ENCODE data around the gene NLRP5. TPM values are rescaled to one million over a fixed set of nuclear protein-coding genes. Genes with fewer than 3 reads are reported as not detected.
"Not testable (repeated sequence)": the region's sequence is repeated elsewhere in the genome, so short reads cannot be mapped to it uniquely, and the experiment has no call there.

Gene NLRP5
- total RNA-seq, 1 donor from 2014 or later = not detected

DNA sequence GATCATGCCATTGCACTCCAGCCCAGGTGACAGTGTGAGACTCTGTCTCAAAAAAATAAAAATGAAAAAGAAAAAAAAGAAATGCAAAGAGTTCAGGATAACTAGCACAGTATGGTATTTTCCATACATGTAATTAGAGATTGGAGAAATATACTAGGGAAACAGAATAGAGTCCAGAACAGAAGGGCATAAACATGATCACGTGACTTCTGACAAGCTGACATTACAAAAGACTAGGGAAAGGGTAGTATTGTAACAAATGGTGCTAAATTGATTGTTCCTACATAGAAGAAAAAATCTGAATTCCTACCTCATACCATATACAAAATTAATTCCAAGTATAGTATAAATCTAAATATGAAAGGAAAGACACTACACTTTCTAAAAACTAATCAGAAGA, 1.3 kb upstream of the NLRP5 start:
- H3K9me3 Mint-ChIP-seq = no peaks in the 10 kb centered on the region
- no peak overlapping the region for H3K27ac Mint-ChIP-seq
- H3K4me3 Mint-ChIP-seq = no peak overlapping the region
- no peaks in the 10 kb centered on the region for H3K4me1 Mint-ChIP-seq (ENCODE audit: unreplicated experiment)
- no peak for DNase-seq (ENCODE audit: extremely low spot score, unreplicated experiment)
- no peaks in the 10 kb centered on the region for H3K36me3 Mint-ChIP-seq
- H3K27me3 Mint-ChIP-seq = no peaks in the 10 kb centered on the region
- TF ChIP-seq, protein P1, sequence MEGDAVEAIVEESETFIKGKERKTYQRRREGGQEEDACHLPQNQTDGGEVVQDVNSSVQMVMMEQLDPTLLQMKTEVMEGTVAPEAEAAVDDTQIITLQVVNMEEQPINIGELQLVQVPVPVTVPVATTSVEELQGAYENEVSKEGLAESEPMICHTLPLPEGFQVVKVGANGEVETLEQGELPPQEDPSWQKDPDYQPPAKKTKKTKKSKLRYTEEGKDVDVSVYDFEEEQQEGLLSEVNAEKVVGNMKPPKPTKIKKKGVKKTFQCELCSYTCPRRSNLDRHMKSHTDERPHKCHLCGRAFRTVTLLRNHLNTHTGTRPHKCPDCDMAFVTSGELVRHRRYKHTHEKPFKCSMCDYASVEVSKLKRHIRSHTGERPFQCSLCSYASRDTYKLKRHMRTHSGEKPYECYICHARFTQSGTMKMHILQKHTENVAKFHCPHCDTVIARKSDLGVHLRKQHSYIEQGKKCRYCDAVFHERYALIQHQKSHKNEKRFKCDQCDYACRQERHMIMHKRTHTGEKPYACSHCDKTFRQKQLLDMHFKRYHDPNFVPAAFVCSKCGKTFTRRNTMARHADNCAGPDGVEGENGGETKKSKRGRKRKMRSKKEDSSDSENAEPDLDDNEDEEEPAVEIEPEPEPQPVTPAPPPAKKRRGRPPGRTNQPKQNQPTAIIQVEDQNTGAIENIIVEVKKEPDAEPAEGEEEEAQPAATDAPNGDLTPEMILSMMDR (conservative IDR thresholded peaks at IDR 0.05) = no peak

- Mint-ChIP-seq H3K4me3 (no peak overlapping the region), H3K4me1 (ENCODE audit: unreplicated experiment) (no peaks in the 10 kb centered on the region), H3K9me3 (peaks cover 9% of the 10 kb centered on the region), H3K36me3 (no peaks in the 10 kb centered on the region), H3K27ac (no peak overlapping the region), H3K27me3 (no peaks in the 10 kb centered on the region)
- TF ChIP-seq, protein P1 (conservative IDR thresholded peaks at IDR 0.05) = no peak
- no peak for DNase-seq (ENCODE audit: extremely low spot score, unreplicated experiment)
Measured at GRCh38 chr19:55990831-55991230, 4.3 kb downstream of the NLRP5 start.

DNA sequence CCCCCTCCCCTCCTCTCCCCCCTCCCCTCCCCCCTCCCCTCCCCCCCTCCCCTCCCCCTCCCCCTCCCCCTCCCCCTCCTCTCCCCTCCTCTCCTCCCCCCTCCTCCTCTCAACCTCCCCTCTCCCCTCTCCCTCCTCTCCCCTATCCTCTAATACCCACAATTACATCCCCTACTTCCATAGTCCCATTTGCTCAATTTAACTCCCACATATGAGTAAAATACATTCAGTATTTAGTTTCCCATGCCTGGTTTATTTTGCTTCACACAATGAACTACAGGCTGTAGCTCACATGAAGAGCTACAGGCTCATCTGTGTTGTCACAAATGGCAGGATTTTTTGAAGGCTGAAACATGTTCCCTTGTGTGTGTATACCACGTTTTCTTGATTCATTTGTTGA, 6.9 kb downstream of the NLRP5 start:
- DNase-seq (ENCODE audit: extremely low spot score, unreplicated experiment) = no peak
- Mint-ChIP-seq H3K4me1 (ENCODE audit: unreplicated experiment) (no peaks in the 10 kb centered on the region), H3K36me3 (no peaks in the 10 kb centered on the region), H3K27ac (no peak overlapping the region), H3K4me3 (no peak overlapping the region), H3K9me3 (peaks cover 9% of the 10 kb centered on the region), H3K27me3 (no peaks in the 10 kb centered on the region)
- TF ChIP-seq, protein P1 (conservative IDR thresholded peaks at IDR 0.05) = no peak

- Mint-ChIP-seq H3K27ac (no peak overlapping the region), H3K27me3 (no peaks in the 10 kb centered on the region), H3K9me3 (no peaks in the 10 kb centered on the region), H3K36me3 (no peaks in the 10 kb centered on the region), H3K4me3 (no peak overlapping the region), H3K4me1 (ENCODE audit: unreplicated experiment) (no peaks in the 10 kb centered on the region)
- no peak for DNase-seq (ENCODE audit: extremely low spot score, unreplicated experiment)
- TF ChIP-seq, protein P1 (conservative IDR thresholded peaks at IDR 0.05) = no peak
Measured at GRCh38 chr19:56014765-56015164, 28.2 kb downstream of the NLRP5 start.

- DNase-seq (ENCODE audit: extremely low spot score, unreplicated experiment) = no peak
- Mint-ChIP-seq H3K36me3 (no peaks in the 10 kb centered on the region), H3K4me1 (ENCODE audit: unreplicated experiment) (no peaks in the 10 kb centered on the region), H3K27me3 (no peaks in the 10 kb centered on the region), H3K9me3 (no peaks in the 10 kb centered on the region), H3K4me3 (no peak overlapping the region), H3K27ac (no peak overlapping the region)
- TF ChIP-seq, protein P1 (conservative IDR thresholded peaks at IDR 0.05) = no peak
Measured at GRCh38 chr19:56015756-56016155, 29.2 kb downstream of the NLRP5 start.

DNA sequence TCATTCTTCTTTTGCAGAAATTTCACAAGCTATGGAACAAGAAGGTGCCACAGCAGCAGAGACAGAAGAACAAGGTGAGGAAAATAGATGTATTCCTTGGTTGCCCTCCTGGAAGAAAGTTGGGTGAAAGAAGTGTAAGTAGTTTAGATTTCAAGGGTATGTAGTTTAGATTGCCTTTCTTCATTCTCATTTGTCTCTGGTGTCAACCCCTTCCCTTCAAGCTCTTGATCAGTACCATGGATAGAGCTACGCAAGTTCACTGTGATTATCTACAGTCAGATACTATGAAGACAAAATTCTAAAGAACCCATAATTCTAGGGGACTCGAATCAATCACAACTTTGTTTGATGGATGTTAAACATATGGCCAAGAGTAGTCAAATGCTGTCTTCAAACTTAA, 32.8 kb downstream of the NLRP5 start:
- H3K27ac Mint-ChIP-seq; H3K36me3 Mint-ChIP-seq; H3K4me3 Mint-ChIP-seq; DNase-seq (ENCODE audit: extremely low spot score, unreplicated experiment); H3K4me1 Mint-ChIP-seq (ENCODE audit: unreplicated experiment); H3K9me3 Mint-ChIP-seq; H3K27me3 Mint-ChIP-seq: not testable (repeated sequence)

- H3K36me3 Mint-ChIP-seq; H3K4me1 Mint-ChIP-seq (ENCODE audit: unreplicated experiment); H3K4me3 Mint-ChIP-seq; H3K9me3 Mint-ChIP-seq; DNase-seq (ENCODE audit: extremely low spot score, unreplicated experiment); H3K27ac Mint-ChIP-seq; H3K27me3 Mint-ChIP-seq: not testable (repeated sequence)
Measured at GRCh38 chr19:56020355-56020975, 33.9 kb downstream of the NLRP5 start.
